GM19193 (cell line): Measurements from ENCODE around the gene LRRN2.

Experiments
- POLR2A ChIP-seq: IDR thresholded peaks from 4 replicates; pipeline ENCODE4 v1.6.1; 2011; ENCODE audit not compliant: insufficient read depth, insufficient read length; ENCODE audit errors: extremely low read depth

LRRN2 gene

GRCh38 chr1:204683284-204684205 is 2.0 kb downstream of the LRRN2 start:
- no peak for TF ChIP-seq POLR2A

DNA sequence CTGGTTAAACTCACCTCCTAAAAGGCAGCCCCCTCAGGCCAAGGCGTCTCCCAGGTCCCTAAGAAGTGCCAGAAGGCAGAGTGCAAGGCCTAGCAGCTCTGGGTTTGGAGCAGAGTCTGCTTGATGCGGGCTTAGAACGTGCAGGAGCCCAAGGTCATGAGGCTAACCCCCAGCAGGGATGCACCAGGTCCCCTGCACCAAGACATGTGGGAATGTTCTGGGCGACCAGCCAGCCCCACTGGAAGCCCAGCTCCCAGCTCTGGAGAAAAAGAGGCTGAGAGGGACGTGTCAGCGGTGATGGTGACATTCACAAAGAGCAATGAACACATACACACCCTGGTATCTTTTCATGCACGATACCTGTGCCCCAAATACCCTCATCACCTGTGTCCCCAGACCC is 5.1 kb downstream of the LRRN2 start:
- TF ChIP-seq POLR2A = no peak

DNA sequence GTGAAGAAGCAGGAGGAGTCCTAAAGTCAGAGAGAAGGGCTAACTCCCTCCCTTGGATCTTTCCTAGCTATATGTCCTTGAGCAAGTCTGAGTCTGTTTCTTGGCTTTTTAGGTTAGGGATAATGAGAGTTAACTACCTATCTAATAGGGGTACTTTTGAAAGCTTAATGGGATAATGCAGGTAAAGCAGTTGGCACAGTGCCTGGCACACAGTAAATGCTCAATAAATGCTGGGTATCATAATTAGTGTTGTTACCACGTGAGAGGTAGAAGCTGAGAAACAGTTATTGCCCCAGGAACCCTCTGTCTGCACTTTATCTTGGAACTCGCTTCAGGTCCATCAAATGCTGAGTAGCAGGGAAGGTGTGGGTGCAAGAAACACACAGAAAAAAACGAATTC is 5.5 kb downstream of the LRRN2 start:
- TF ChIP-seq POLR2A = no peak

- TF ChIP-seq POLR2A = no peak
These were observed 6.6 kb downstream of the LRRN2 start for GRCh38 chr1:204678721-204679475.

- no peak for TF ChIP-seq POLR2A
These were observed 7.7 kb downstream of the LRRN2 start for GRCh38 chr1:204677864-204678263.

DNA sequence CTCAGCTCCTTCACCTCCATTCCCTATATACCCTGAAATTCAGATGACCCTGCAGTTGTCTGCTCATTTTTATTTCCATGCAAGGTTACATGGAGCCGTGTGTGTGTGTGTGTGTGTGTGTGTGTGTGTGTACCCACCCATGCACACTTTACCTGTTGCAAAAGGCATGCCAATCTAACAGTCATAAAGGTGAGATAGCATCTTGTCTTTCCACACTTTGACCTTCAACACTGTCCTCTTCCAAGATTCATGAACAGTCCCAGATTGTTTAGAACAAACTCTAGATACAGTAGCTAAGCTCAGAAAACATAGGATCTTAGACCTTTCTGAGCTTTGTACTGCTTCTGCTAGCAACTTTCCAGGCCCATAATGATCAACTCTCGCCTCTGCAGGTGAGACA is 9.5 kb downstream of the LRRN2 start:
- TF ChIP-seq POLR2A = no peak

DNA sequence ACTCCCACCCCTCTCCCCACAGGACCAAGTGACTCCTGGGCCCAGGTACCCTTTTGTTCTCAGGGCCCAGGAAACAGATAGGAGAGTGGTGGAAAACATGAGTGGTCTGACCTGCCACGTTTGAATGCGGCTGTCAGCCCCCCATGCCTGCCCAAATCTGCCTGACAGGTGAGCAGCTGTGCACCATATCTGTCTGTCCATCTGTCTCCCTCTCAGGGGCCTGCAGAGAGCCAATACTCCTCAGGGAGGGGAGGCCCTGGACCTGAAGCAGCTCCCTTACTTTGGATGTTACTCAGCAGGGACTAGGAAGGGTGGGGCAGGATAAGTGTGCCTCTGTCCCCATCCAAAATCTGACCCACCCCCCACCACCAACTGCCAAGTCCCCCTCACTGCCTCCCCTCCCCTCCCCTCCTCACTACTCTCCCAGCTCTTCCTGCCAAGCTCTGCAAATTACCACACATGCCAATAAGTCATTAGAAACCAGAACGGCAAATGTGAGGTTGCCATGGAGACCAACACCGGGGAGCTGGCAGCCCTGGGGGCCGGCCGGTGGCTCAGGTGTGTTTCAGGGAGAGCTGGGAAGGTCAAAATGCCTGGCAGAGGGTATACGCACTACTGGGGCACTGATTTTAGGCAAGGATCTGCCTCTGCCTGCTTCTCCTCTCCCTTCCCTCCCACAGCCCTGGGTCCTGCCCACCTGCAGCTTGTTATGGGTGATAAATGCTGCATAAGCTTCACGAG is 11.5 kb downstream of the LRRN2 start:
- no peak for TF ChIP-seq POLR2A

DNA sequence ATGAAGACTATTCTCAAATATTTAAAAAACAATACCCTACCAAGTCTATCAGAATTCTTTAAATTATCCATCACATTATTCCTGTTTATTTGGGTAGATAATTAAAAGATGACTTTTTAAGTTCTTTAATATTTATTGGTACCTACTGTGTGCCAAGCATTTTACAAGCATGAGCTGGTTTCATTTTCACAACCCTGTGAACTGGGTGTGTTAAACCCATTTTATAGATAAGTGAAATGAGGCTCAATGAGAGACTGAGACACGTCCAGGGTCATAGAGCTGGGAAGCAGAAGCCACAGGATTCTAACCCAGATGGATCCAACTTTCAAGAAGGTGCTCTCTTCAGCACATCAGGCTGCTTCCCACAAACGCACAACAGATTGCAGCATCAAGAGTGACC is 12.3 kb downstream of the LRRN2 start:
- no peak for TF ChIP-seq POLR2A

GRCh38 chr1:204672482-204673121 is 12.9 kb downstream of the LRRN2 start:
- TF ChIP-seq POLR2A = no peak

DNA sequence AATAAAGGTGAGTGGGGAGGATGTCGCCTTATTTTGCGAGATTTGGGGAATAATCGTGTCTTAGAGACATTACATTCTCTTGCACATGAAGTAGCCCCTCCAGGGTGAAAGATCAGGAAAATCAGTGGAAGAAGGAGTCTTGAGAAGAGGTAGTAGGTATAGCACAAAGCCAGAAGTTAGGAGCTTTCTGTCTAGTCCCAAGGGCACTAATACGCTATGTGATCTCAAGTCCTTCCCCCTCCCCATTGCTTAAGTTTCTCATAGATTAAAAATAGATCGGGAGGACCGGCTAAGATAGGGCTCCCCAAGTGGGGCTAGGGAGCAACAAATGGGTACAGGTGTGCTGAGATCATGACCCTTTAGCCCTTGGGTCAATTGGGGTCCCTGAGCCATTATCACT is 13.5 kb downstream of the LRRN2 start:
- no peak for TF ChIP-seq POLR2A

DNA sequence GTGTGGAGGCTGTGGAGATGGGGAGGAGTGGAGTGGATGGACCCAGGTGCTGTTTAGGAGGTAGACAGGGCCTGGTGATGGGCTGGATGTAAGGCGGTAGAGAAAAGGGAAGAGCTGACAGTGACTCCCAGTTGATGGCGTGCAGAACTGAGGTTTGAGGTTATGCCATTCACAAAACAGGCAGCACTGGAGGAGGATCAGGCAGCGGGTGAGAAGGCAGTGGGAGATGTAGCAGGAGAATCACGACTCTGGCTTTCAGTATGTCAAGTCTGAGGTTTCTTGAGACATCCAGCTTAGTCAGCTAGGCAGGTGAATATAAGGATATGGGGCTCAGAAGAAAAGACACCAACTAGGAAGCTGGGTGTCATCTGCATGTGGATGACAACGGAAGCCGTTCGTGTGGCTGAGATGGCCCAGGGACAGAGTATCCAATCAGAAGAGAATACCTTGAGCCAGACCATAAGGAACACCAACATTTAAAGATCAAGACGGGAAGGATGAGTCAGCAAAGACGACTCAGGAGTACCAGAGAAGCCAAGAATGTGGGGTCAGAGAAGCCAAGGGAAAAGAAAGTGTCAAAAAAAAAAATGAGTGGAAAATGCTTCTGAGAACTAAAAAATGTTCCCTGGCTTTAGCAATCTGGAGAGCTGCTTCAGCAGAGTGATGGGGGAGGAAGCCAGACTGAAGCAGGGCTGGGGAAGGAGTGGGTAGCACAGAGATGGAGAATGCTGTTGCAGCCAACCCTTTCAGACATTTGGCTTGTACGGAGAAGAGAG is 15.2 kb downstream of the LRRN2 start:
- TF ChIP-seq POLR2A = no peak

- no peak for TF ChIP-seq POLR2A
These were observed 16.0 kb downstream of the LRRN2 start for GRCh38 chr1:204669579-204669978.

DNA sequence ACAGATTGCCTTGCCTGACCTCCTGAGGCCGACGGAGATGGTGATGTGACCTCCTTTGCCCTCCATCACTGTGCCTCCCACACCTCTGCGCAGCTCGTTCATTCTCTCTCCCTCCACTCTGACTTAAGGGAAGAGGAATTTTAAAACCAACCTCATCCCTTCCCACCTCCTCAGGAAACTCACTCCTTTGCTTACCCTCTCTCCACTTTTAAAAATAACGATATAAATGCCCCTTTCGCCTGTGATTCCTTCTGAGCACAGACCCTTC is 21.2 kb downstream of the LRRN2 start:
- TF ChIP-seq POLR2A = no peak

- no peak for TF ChIP-seq POLR2A
These were observed 21.7 kb downstream of the LRRN2 start for GRCh38 chr1:204663644-204664383.
